Bone marrow (tissue), 2 donors: ENCODE measurements around the gene PLEKHA1.

Source experiments
- DNase-seq, 2 donors: peaks; one replicate each; lab custom pipeline; 2025; lab: John Stamatoyannopoulos, UW

PLEKHA1 gene

DNA sequence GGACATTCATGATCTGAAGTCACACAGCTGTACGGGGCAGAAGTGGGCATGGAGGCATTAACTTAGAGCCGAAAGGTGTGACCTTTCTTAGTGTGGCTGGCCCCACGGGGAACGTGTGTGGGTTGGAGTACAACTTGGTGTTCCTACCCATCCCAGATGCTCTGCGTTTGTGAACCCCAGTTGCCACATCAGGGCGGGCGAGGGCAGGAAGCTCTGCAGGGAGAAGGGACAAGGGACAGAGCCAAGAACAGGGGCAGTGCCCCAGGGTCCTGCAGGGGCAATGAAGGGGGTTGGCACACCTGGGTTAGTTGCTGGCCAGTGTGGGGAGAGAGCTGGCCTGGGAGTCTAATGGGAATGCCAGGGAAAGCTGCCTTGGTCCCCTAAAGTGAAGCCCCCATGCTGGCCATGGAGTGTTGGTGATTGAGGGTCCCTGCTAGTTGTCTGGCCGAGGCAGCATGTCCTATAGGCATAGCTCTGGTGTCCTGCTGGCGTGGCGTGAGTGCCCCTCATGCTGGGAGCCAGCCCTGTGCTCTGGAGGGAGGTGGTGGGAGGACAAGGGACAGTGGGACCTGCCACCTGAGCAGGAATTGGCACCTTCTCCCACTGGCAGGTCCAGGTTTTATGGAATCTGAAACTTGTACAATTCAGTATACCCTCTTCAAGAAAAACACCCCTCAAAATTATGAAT lies 105.8 kb downstream of the PLEKHA1 start:
- no peak for DNase-seq

DNA sequence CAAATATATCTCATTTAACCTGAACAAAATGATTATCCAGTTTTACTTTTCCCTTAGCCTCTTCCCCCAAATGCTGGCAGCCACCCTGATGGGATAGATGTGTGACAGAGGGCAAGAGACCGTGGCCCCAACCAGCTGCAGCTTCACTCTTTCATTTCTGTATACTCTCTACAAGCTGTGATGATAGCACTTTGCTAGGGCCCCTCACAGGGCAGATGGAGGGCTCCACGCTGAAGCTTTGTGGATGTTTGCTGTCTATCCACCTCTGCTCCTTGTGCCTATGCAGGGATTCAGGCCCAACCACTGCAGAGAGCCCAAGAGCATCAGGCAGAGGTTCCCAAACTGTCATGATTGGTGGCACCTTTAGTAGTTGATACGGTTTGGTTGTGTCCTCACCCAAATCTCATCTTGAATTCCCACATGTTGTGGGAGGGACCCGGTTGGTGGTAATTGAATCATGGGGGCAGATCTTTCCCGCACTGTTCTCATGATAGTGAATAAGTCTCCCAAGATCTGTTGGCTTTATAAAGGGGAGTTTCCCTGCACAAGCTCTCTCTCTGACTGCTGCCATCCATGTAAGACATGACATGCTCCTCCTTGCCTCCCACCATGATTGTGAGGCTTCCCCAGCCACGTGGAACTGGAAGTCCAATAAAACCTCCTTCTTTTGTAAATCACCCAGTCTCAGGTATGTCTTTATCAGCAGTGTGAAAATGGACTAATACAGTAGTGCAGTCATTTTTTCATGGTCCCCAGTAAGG lies 107.0 kb downstream of the PLEKHA1 start:
- DNase-seq = no peak
